Karpas-422 (cell line): ENCODE data around the gene MZF1. TPM values are rescaled to one million over a fixed set of nuclear protein-coding genes. Genes with fewer than 3 reads are reported as not detected.

ENCODE experiments used
- DNase-seq: peaks from one replicate; pipeline ENCODE4 v3.0.0-alpha.2; 2015
- H2AFZ ChIP-seq: fragments of 200-600 bp; sonication (generic); 2 replicates; pipeline ENCODE4 v1.6.1; 2014; ENCODE audit warnings: antibody characterized with exemption, low read length, mixed read lengths
- H3K27ac ChIP-seq: fragments of 200-600 bp; sonication (generic); 2 replicates; pipeline ENCODE4 v1.5.1; 2014; ENCODE audit warnings: mild to moderate bottlenecking, low read length, moderate library complexity
- H3K27me3 ChIP-seq: fragments of 200-600 bp; sonication (generic); 2 replicates; pipeline ENCODE4 v1.6.1; 2014; ENCODE audit warnings: low read length, mixed read lengths
- H3K36me3 ChIP-seq: fragments of 200-600 bp; sonication (generic); 2 replicates; pipeline ENCODE4 v1.6.1; 2014; ENCODE audit warnings: low read length, mixed read lengths; ENCODE audit not compliant: insufficient read depth
- H3K4me1 ChIP-seq: fragments of 200-600 bp; sonication (generic); 2 replicates; pipeline ENCODE4 v1.6.1; 2014; ENCODE audit warnings: mild to moderate bottlenecking, low read length, mixed read lengths
- H3K4me2 ChIP-seq: fragments of 200-600 bp; sonication (generic); 2 replicates; pipeline ENCODE4 v1.6.1; 2014; ENCODE audit warnings: low read length, low read depth, mild to moderate bottlenecking; ENCODE audit not compliant: poor library complexity, severe bottlenecking
- H3K4me3 ChIP-seq: fragments of 200-600 bp; sonication (generic); 2 replicates; pipeline ENCODE4 v1.5.1; 2014; ENCODE audit warnings: mild to moderate bottlenecking, antibody characterized with exemption, low read length, mixed read lengths
- H3K79me2 ChIP-seq: fragments of 200-600 bp; sonication (generic); 2 replicates; pipeline ENCODE4 v1.6.1; 2014; ENCODE audit warnings: mild to moderate bottlenecking, low read length, mixed read lengths
- H3K9ac ChIP-seq: fragments of 200-600 bp; sonication (generic); 2 replicates; pipeline ENCODE4 v1.6.0; 2014; ENCODE audit warnings: low read length
- H3K9me2 ChIP-seq: fragments of 200-600 bp; sonication (generic), shearing (Covaris generic); replicated peaks from 2 replicates; pipeline ENCODE4 v1.6.0; 2014; ENCODE audit warnings: mild to moderate bottlenecking, low read length, moderate library complexity; ENCODE audit not compliant: insufficient read depth
- H3K9me3 ChIP-seq: fragments of 300-700, 200-600 bp; sonication (generic); 2 replicates; pipeline ENCODE4 v1.6.1; 2014; ENCODE audit warnings: low read length, mixed read lengths
- H4K20me1 ChIP-seq: fragments of 200-600 bp; sonication (generic); 2 replicates; pipeline ENCODE4 v1.6.1; 2014; ENCODE audit warnings: mild to moderate bottlenecking, antibody characterized with exemption, low read length, low read depth; ENCODE audit not compliant: insufficient read depth
- total RNA-seq: library from RNA; depleted of rRNA; stranded (reverse); fragments of >200 nt; shearing (Covaris generic); gene quantifications from 2 replicates; pipeline ENCODE4 v1.2.3, GENCODE V29; 2014; ENCODE audit warnings: low replicate concordance

The MZF1 gene
- total RNA-seq, 1 experiment from 2014 or later: 13.3 TPM

- no peak for DNase-seq
- H3K36me3 ChIP-seq: no peaks in the 10 kb centered on the region
- peak overlapping the region; percentile 53; the same call in 1 of the 2 replicates for H3K27ac ChIP-seq
- no peaks in the 10 kb centered on the region for H3K27me3 ChIP-seq
- peaks cover 46% of the 10 kb centered on the region for H3K4me1 ChIP-seq
- no peaks in the 10 kb centered on the region for H3K9me3 ChIP-seq
- peak overlapping the region; percentile 60; the same call in 1 of the 2 replicates for H3K4me3 ChIP-seq
- H2AFZ ChIP-seq: no peak overlapping the region
- no peaks in the 10 kb centered on the region for H4K20me1 ChIP-seq
- H3K79me2 ChIP-seq: 0 out of 2 replicates have a peak, but pooled peaks cover 4% of the 10 kb centered on the region
- H3K4me2 ChIP-seq: peak overlapping the region; percentile 75
- no peaks in the 10 kb centered on the region for H3K9me2 ChIP-seq
- H3K9ac ChIP-seq: peak overlapping the region; percentile 74
Measured at GRCh38 chr19:58563823-58564222, 9.3 kb downstream of the MZF1 start.

- peak overlapping the region; percentile 53 for H3K27ac ChIP-seq
- H3K36me3 ChIP-seq: no peaks in the 10 kb centered on the region
- H3K9ac ChIP-seq: peak overlapping the region; percentile 74
- H2AFZ ChIP-seq: no peak overlapping the region; the same call in 1 of the 2 replicates
- no peaks in the 10 kb centered on the region for H4K20me1 ChIP-seq
- no peaks in the 10 kb centered on the region for H3K9me2 ChIP-seq
- peaks cover 46% of the 10 kb centered on the region for H3K4me1 ChIP-seq
- H3K4me2 ChIP-seq: peak overlapping the region; percentile 75
- peak overlapping the region; percentile 60; the same call in 1 of the 2 replicates for H3K4me3 ChIP-seq
- no peaks in the 10 kb centered on the region for H3K27me3 ChIP-seq
- no peaks in the 10 kb centered on the region for H3K9me3 ChIP-seq
- H3K79me2 ChIP-seq: peaks cover 4% of the 10 kb centered on the region
- peak; percentile 76 for DNase-seq
Measured at GRCh38 chr19:58563034-58563573, 10.0 kb downstream of the MZF1 start.

GRCh38 chr19:58562122-58563033, 10.8 kb downstream of the MZF1 start:
- Histone ChIP-seq H3K4me1 (peaks cover 46% of the 10 kb centered on the region), H3K27ac (peak overlapping the region; percentile 53)

GRCh38 chr19:58561373-58562121, 11.6 kb downstream of the MZF1 start:
- Histone ChIP-seq H3K79me2 (peaks cover 20% of the 10 kb centered on the region), H3K9ac (peak overlapping the region; percentile 74), H3K4me3 (peak overlapping the region; percentile 60; the same call in 1 of the 2 replicates), H3K4me1 (peaks cover 51% of the 10 kb centered on the region), H3K9me2 (no peaks in the 10 kb centered on the region), H3K27me3 (no peaks in the 10 kb centered on the region), H2AFZ (no peak overlapping the region), H3K9me3 (no peaks in the 10 kb centered on the region), H4K20me1 (no peaks in the 10 kb centered on the region), H3K27ac (no peak overlapping the region), H3K4me2 (peak overlapping the region; percentile 75), H3K36me3 (no peaks in the 10 kb centered on the region)
- no peak for DNase-seq

More at GRCh38 chr19:58562122-58563033, 10.8 kb downstream of the MZF1 start:
- peak; percentile 75 for DNase-seq
- Histone ChIP-seq H3K36me3 (no peaks in the 10 kb centered on the region), H3K9me2 (no peaks in the 10 kb centered on the region), H2AFZ (no peak overlapping the region; the same call in 1 of the 2 replicates), H3K9me3 (no peaks in the 10 kb centered on the region), H3K79me2 (peaks cover 11% of the 10 kb centered on the region), H3K27me3 (no peaks in the 10 kb centered on the region), H3K9ac (peak overlapping the region; percentile 74), H4K20me1 (no peaks in the 10 kb centered on the region), H3K4me2 (peak overlapping the region; percentile 75), H3K4me3 (peak overlapping the region; percentile 60; the same call in 1 of the 2 replicates)

- Histone ChIP-seq H3K27ac (no peak overlapping the region), H3K4me3 (no peak overlapping the region), H3K4me1 (peaks cover 57% of the 10 kb centered on the region), H3K4me2 (no peak overlapping the region), H3K9ac (no peak overlapping the region), H3K9me3 (no peaks in the 10 kb centered on the region), H2AFZ (no peak overlapping the region), H4K20me1 (no peaks in the 10 kb centered on the region), H3K79me2 (peaks cover 23% of the 10 kb centered on the region), H3K9me2 (no peaks in the 10 kb centered on the region), H3K27me3 (no peaks in the 10 kb centered on the region), H3K36me3 (no peaks in the 10 kb centered on the region)
- peak; percentile 54 for DNase-seq
Measured at GRCh38 chr19:58560921-58561320, 12.2 kb downstream of the MZF1 start.

- no peaks in the 10 kb centered on the region for H3K36me3 ChIP-seq
- H4K20me1 ChIP-seq: no peaks in the 10 kb centered on the region
- peak overlapping the region; percentile 79 for H3K4me2 ChIP-seq
- peak overlapping the region; percentile 91 for H3K27ac ChIP-seq
- H3K79me2 ChIP-seq: peaks cover 23% of the 10 kb centered on the region
- H3K4me3 ChIP-seq: peak overlapping the region; percentile 73
- H2AFZ ChIP-seq: no peak overlapping the region
- H3K9me2 ChIP-seq: no peaks in the 10 kb centered on the region
- H3K4me1 ChIP-seq: peaks cover 62% of the 10 kb centered on the region
- no peaks in the 10 kb centered on the region for H3K27me3 ChIP-seq
- no peaks in the 10 kb centered on the region for H3K9me3 ChIP-seq
- H3K9ac ChIP-seq: peak overlapping the region; percentile 93
- DNase-seq: no peak
Measured at GRCh38 chr19:58560007-58560887, 12.9 kb downstream of the MZF1 start.

- H3K4me3 ChIP-seq: peak overlapping the region; percentile 73
- peak overlapping the region; percentile 93 for H3K9ac ChIP-seq
- H3K4me2 ChIP-seq: peak overlapping the region; percentile 79
- no peaks in the 10 kb centered on the region for H3K9me2 ChIP-seq
- H3K36me3 ChIP-seq: no peaks in the 10 kb centered on the region
- no peaks in the 10 kb centered on the region for H3K27me3 ChIP-seq
- DNase-seq: peak; percentile 93
- H3K27ac ChIP-seq: peak overlapping the region; percentile 91
- H3K4me1 ChIP-seq: peaks cover 65% of the 10 kb centered on the region
- H2AFZ ChIP-seq: no peak overlapping the region
- peaks cover 23% of the 10 kb centered on the region for H3K79me2 ChIP-seq
- H4K20me1 ChIP-seq: no peaks in the 10 kb centered on the region
- H3K9me3 ChIP-seq: no peaks in the 10 kb centered on the region
Measured at GRCh38 chr19:58559275-58560006, 13.7 kb downstream of the MZF1 start.
